Measurements from ENCODE around the gene COA8.

Gene COA8, protein sequence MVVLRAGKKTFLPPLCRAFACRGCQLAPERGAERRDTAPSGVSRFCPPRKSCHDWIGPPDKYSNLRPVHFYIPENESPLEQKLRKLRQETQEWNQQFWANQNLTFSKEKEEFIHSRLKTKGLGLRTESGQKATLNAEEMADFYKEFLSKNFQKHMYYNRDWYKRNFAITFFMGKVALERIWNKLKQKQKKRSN

DNA sequence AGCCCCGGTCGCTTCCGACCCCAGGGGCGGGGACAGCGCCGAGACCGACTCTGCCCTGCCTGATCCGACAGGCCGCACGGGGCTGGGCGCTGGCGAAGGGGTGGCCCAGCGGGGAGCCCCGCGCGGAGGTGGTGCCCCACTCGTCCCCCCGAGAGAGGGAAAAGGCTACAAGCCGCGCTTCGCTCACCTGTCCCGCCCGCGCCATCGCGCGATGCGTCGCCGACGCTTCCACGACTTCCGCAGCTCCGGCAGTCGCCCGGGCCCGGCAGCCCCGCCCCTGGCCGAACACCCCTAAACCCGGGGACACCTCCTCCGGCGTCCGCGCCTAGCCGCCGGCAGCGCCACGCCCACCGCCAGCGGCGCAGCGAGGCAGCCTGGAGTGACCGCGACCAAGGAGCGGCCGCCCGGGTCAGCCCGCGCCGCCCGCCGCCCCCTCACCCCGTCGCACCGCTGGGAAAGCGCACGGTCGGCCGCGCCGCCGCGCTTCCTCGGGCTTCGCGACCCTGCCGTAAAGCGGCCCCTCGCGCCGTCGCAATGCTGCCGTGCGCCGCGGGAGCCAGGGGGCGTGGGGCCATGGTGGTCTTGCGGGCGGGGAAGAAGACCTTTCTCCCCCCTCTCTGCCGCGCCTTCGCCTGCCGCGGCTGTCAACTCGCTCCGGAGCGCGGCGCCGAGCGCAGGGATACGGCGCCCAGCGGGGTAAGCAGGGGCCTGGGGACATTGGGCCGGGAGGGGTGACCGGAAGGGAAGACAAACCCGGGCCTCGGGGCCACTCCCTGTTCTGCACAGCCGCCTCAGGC is at the start of gene COA8, which contains the start of gene BAG5:
Gene COA8, plus strand, starts transcription at position 532 of the 797 bp plus-strand sequence. Its CDS starts 42 bp downstream, at position 574.
Gene BAG5, minus strand, starts transcription at position 229 of the 797 bp plus-strand sequence. CDS start 1,493 bp downstream, outside the sequence.
- peak; percentile 66 for DNase-seq

DNA sequence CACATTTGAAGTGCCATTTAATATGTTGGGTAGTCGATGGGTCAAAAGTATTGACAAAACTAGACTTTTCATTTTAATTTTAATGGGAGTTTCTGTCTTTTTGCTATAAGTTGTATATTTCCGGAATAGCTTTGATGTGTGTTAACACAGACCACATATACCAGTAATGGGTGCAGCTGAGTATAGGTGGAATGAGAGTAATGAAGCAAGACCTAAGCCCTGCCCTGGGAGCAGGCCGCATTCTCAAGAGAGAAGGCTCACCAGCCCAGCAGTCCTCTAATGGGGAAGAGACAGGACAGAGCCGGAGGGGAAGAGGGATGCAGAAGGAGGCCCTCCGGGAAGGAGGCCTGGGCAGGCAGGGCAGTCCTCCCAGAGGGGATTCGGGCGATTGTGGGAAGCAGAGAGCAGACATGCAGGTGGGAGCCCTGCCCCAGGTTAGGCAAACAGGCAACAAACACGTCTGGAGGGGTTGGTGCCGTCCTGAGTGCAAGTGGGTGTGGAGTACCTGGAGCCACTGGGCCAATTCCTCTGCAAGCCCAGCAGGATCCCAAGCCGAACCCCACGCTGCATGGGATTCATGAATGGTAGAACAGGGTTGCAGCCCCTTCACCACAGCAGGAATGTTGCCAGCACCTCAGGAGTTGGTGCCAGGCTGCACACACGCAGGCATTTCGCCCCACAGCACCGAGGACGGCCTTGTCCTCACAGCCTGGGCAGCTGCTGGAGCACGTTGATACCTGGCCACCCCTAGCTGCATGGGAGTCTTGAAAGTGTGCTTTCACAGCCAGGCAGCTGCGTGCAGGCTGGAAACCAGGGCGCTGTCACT is 48.0 kb upstream of the COA8 start:
- DNase-seq, result no peak

DNA sequence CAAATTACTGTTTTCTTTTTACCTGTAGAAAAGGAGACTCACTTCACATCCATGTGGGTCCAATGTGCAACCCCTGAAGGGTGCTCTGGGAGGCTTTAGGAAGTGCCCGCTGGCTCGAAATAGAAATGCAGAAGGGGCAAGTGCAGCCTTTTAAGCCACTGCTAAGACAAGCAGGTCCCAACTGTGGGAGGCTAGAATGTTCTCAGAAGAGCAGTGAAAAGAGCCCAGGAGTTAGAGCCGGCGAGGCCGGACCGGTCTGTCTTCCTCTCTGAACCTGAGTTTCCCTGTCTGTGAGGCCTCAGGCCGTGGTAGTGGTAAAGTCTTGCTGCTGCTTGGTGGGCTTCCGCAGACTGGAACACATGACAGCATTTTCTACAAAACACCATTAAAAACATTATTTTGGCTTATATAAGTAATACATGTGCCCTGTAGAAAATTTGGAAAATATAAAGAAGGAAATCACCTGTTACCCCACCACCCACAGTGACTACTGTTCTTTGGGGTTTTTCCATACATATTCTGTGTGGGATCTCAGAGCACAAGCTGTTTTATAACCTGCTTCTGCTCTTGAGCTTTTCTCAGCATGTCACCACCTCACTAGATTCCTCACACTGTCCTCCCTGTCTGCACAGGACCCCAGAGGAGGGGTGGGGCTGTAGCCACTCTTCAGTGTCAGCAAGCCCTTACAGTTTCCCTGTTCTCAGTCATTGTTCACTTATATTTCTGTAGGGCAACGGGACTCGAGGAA is 46.2 kb upstream of the COA8 start:
- no peak for DNase-seq

DNA sequence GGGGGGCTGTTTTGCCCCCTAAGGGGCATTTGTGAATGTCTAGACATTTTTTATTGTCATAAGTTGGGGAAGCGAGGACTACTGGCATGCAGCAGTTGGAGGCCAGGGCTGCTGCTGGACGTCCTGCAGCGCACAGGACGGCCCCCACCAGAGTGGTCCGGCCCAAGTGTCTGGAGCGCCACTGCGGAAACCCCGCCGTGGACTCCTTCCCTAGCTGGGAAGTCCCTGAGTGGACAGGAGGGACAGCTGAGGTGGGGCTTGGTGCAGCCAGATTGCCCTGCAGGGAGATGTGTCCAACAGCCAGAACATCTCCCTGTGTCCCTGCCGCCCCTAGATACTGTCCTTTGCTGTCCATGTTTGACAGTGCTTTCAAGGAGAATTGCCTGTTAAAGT is 45.6 kb upstream of the COA8 start:
- DNase-seq, result no peak

DNA sequence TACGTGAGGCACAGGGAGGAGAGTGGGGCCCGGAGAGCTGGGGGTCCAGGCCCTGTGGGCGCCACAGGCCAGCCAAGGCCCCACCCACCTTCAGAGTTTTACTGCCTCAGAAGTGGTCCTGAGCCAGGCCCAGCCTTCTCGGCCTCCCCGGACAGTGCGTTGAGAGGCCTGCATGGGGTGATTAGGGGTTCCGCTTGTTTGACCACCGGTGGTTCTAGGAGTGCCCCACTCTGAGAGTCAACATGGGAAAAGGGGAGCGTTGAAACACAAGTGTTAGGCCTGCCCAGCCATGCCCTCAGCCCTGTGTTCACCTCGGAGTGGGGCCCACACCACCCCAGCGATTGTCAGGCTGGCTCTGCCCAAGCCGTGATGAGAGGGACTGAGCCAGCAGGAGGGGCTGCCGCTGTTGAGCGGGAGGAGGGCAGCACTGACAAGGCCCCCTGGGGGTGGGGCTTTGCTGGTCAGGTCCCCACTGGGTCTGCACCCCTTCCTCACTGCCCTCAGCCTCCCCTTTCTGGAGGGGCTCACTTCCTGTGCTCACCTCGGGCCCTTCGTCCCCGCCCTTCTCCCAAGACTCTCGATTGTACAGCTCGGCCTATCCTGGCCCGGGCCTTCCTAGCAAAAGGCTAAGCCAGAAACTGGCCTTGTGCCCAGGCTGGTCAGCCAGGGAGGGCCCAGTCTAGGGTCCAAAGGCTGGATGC is 44.9 kb upstream of the COA8 start:
- no peak for DNase-seq

DNA sequence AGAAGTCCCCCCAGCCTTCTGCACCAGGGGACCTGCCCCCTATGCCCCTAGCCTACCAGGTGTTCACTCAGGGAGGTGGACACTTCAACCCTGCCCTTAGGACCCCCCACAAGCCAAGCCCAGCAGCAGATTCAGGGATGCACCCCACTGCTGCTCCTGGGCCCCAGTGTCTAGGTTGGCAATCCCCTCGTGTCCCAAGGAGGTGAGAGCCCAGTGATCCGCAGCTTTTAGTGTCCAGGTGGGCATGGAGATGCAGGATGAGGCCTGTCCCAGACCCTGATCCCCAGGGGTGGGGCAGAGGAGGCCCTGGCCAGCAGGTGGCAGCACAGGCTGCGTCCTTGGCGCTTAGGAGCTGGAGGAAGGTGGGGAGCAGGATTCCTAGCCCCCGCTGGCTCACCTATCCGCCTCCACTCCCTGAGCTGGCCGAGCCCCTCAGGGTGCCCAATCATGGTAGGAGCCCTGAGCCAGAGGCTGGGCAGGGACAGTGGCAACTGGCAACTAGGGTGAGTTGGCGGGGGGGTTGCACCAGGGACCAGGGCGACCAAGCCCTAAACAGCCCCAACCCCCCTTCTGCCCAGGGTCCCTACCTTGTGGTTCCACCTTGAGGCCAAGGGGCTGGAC is 44.2 kb upstream of the COA8 start:
- peak; percentile 13 for DNase-seq

DNA sequence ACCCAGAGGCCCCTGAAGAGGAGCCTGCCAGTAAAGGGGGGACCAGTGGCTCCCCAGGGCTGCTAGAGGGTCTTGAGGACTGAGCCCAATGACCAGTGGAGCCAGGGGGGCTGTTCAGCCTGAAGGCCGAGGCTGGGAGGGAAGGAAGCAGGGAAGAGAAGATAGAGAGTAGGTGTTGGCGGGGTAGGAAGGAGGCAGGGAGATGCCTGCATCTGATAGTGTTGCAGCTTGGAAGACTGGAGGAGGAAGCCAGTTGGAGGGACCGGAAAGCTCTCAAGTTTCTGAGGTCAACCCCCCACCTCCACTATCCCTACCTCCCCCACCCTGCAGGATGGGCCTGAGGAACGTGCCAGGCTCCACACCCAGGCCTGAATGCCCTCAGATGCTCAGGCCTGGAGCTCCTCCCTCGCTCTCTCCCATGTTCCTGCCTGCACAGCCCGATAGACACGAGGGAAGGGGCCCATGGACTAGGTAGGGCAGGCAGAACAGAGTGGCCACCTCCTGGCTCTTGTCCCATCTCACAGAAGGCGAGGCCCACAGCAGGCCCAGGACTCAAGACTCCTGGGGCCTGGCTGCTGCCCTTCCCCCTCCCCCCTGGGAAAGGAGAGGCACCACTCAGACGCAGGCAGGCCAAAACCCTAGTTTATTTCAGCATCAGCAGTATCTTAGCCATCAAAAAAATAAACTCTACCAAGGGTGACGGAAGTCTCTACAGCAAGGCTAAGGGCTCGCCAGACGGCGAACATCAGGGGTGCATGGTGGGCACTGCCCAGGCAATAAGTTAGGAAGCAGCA is 43.5 kb upstream of the COA8 start:
- DNase-seq, result no peak

DNA sequence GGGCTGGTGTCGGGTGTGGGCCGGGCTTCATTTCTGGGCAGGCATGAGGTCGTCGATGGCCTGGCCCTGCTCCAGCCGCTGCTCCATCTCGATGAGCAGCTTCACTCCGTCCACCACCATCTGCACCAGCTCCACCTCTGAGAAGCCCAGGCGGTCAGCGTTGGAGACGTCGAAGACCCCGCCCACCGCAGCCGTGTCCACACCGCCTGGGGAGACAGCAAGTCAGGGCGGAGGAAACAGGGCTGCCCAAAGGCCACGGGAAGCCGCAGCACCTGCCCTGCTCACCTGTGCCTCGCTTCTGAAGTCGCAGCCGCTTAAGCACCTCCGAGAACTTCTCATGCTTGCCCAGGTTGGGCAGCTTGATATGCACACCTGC is 42.9 kb upstream of the COA8 start:
- DNase-seq, result no peak

DNA sequence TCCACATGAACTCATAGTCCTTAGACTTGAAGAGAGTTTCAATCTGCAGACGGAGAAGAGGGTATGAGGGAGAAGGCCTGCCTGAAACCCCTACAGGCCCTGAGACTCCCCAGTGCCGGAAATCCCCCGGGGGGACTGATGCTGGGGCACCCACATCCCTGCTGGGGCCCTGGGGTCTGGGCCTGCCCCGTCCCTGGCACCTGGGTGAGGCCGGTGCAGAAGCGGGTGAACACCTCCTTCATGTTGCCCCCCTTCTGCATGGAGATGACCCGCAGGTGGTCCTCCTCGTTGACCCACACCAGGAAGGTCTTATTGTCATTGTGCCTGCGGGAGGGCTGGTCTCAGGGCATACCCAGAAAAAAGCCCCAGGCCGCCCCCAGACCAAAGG is 42.5 kb upstream of the COA8 start:
- DNase-seq, result no peak

DNA sequence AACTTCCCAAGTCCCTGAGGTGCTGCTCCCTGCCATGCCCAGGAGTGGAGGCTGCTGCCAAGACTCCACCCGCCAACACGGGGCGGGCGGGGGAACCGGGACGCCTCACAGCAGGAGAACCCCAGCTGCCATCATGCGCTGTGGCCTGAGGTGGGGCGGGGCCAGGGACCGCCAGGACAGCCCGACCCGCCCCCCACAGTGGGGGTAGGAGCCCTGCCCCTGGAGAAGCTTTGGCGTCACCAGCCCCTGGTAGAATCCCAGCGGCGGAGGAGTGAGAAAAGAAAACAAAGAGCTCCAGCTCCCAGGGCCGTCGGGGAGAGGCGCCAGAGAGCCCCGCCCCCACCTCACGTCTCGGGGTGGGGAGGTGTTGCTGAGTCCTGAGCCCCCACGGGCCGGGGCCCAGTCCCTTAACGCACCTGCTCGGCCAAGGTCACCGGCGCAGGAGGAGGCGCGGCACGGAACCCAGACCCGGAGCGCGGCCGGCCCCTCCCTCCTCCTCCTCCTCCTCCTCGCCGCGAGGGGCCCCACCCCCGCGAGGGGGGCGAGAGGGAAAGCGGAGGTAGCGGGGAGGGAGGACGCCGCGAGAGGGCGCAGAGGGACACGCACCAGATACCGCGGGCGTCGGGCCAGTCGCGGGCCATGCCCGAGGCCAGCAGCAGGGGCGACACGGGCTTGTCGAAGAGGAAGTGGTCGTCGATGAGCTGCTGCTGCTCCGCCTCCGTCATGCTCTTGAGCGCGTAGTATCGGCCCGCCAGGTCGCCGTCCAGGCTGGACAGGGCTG is 41.9 kb upstream of the COA8 start:
- peak; percentile 72 for DNase-seq

DNA sequence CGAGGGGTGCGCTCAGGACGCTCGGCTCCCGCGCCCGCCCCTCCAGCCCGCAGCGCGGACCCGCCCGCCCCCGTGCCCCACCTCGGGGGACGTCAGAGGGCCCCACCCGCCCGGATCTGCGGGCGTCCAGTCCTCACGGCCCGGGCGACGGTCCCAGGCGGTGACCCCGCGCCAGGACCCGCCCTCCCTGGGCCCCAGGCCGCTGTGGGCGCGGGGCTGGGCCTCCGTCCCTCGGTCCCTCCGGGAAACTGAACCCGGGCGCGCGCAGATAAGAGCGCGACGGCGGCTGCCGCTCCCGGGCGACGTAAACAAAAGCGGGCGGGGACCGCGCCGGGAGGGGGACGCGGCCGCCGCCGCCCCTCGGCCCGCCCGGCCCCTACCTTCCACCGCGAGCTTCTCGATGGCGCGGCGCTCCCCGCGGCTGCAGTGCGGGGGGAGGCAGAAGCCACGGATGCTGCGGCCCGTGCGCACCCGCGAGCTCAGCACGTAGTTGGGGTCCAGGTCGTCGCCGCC is 41.3 kb upstream of the COA8 start:
- DNase-seq, result no peak

DNA sequence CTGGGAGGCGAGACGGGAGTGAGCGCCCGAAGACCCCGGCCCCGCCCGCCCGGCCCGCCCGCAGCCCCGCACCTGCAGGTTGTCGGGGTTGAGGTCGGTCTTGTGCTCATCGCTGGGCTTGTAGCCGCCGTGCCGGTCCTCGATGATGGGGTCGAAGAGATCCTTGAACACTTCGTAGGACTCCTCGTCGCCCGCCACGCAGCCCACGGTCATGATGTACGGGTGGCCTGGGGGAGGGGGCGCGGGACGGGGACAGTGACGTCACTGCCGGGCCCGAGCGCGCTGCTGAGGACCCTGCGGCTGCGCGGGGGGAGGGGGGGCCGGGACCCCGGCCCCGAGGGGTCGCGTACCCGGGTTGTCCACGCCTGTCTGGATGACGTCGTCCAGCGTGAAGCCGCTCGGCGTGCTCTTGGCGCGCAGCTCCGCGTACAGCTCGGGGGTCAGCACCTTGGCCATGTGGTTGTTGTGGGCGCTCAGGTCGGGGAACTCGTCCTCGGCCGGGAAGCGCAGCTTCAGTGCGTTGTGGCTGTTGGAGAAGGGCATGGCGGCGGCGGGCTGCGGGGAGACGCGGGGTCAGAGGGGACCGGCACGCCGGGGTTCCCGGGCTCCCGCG is 40.7 kb upstream of the COA8 start:
- DNase-seq, result no peak

DNA sequence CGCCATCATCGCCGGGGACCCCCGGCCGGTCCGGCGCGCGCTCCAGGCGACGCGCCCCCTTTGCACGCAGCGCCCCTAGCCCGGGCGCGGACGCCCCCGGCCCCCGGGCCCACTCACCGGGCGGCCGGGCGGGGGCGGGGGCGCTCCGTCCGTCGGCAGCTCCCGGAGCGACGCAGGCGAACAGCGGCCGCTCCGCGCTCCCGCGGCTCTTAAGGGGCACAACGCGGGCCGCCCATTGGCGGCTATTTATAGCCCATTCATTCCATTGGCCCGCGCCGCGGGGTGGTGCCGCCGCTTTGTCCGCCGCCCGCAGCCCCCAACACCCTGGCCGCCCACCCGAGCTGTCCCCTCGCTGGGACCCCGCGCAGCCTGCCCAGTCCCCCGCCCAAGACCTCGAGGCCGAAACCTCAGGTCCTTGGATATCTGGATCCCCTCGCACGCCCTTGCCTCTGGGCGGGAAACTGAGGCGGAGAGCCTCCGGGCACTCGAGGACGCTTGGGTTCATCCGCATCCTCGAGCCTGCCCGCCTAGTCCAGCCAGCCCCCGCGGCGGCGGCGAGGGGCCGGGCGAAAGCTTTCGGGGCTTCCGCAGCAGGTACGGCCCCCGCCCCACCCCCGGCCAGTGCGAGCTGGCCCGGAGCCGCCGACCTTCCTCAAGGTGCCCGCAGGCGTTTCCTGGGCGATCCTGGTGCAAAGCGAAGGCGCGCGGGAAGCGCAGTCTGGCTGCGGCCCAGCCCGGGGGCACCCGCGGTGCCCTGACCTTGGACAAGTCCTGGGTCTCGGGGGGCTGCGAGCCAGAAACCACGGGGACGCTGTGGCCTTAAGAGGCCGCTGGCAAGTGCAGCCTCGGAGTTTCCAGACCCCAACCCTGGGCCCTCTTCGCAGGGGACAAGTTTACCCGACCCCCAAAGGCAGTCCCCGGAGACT is 39.8 kb upstream of the COA8 start, which contains the start of gene CKB:
Gene CKB, minus strand, starts transcription at position 182 of the 926 bp plus-strand sequence. CDS start 337 bp downstream, outside the sequence.
- no peak for DNase-seq

DNA sequence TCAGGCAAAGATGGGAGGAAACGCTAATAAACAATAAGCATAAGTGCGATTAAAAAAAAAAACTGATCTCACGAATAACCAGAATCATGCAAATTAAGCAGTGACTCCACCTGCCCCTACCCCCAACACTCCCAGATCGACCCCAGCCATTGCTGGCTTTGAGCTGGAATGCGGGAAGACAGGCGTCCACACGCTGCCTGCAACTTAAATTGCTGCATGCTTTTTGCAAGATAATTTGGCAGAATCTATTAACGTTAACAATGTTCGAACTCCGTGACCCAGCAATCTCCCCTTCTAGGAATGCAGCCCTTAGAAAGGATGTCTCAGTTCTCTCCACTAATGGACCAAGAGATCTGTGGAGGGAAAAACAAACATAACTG is 39.2 kb upstream of the COA8 start:
- DNase-seq, result no peak

DNA sequence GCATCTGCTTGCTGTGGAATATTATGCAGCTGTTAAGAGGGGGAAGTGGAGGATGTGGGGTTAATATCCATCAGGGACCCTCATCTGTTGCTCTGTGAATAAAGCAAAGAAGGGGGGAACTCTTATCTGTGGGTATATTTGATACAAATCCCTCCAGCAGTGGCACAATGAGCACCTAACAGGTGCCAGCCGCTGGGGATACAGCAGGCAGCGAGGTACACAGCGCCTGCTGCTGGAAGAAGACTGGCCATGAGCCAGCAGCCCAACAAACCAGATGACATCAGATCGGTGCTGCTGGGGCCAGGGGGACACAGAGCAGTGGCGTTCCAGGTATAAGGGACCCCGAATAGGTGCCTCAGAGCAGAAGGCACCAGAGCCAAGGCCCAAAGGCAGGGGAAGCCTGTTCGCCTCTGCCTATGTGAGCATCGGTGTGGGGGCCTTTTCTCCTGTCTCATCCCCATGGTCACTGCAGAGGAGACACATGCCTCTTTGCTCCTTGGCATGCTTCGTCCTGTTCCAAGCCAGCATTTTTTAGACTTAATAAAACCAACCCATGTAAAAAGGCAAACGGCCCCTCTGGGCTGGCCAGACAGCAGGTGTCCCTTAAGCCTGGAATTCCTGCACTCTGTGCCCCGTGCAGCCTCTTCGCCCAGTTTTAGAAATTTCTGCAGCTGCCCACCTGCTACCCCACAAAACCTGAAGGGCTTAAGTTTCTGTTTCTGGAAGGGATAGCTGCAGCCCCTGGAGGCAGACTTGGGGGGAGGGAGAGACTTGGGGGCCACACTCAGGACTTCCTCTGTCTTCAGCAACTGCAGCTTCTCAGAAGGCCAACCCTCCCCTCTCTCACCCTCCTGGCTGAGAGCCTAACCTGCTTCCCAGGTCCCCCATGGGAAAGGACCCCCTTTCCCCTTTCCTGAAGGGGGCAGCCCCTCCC is 38.5 kb upstream of the COA8 start:
- no peak for DNase-seq

DNA sequence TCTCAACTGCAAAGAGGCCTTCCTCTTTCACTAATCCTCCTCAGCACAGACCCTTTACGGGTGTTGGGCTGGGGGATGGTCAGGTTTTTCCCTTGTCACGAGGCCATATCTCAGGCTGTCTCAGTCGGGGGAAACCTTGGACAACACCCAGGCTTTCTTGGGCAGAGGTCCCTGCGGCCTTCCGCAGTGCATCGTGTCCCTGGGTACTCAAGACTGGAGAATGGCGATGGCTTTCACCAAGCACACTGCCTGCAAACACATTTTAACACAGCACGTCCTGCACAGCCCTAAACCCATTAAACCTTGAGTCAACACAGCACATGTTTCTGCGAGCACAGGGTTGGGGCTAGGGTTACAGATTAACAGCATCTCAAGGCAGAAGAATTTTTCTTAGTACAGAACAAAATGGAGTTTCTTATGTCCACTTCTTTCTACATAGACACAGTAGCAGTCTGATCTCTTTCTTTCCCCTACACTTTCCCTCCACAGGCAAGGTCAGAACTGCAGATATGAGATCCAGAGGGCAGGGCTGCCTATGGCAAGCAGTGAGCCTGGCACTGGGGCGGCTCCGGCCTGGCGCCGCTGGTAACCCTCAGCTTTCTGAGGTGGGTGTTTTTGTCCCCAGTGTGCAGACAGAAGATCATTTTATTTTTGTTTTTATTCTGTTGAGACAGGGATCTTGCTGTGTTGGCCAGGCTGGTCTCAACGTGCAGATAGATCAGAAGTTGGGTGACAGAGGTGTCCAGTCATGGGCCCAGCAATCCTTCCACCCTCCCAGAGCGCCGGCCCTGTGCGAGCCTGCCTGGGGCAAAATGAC is 37.1 kb upstream of the COA8 start:
- DNase-seq, result peak; percentile 22
